GM21619 (cell line): ENCODE data around the gene MARCHF5.

Source experiments
- ATAC-seq: cut with Tn5 transposase; IDR thresholded peaks from one replicate; pipeline ENCODE4 v1.9.1; 2021; ENCODE audit not compliant: unreplicated experiment

The MARCHF5 gene, protein sequence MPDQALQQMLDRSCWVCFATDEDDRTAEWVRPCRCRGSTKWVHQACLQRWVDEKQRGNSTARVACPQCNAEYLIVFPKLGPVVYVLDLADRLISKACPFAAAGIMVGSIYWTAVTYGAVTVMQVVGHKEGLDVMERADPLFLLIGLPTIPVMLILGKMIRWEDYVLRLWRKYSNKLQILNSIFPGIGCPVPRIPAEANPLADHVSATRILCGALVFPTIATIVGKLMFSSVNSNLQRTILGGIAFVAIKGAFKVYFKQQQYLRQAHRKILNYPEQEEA

DNA sequence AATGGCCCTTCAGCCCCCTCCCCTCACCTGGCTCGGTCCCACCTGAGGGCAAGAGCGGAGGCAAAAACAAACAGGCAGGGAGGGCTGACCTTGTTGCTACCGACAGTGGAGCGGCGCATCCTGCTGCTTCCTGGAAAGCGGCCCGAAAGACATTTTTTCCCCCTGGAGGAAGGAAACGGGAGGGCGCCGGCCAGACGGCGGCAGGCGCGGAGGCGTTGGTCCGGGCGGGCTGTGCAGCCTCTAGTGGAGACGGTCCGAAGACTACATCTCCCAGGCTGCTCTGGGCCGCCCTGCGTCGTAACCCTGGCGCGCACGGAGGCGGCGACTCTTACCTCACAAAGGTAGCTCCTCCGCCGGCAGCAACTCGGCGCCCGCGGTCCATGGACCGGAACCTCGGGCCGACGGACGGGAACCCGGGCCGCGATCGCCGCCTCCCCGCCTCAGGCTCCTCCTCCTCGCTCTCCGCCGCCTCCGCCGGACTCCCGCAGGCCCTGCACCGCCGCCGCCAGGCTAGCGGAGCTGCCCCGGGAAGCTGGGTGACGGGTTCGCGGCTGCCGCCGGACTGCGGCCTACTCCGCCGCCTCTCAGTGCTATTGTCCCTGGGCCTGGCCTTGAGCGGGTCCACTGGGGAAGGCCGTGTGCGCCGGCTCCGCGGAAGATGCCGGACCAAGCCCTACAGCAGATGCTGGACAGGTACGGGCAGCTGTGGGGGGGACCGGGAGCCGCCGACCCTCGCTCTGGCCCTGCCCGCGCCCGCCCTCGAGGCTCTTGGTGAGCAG lies at the start of gene MARCHF5, which contains the start of gene CPEB3:
Gene MARCHF5 (plus strand): TSS at position 331 of the 779 bp plus-strand sequence. CDS start 328 bp downstream, at position 659.
Gene CPEB3 (minus strand): TSS at position 242 of the 779 bp plus-strand sequence. CDS start 50,728 bp downstream, outside the sequence.
- ATAC-seq, result peak; percentile 98

GRCh38 chr10:92241501-92241900 lies 49.5 kb upstream of the MARCHF5 start:
- no peak for ATAC-seq

GRCh38 chr10:92242380-92242779 lies 48.6 kb upstream of the MARCHF5 start:
- no peak for ATAC-seq

DNA sequence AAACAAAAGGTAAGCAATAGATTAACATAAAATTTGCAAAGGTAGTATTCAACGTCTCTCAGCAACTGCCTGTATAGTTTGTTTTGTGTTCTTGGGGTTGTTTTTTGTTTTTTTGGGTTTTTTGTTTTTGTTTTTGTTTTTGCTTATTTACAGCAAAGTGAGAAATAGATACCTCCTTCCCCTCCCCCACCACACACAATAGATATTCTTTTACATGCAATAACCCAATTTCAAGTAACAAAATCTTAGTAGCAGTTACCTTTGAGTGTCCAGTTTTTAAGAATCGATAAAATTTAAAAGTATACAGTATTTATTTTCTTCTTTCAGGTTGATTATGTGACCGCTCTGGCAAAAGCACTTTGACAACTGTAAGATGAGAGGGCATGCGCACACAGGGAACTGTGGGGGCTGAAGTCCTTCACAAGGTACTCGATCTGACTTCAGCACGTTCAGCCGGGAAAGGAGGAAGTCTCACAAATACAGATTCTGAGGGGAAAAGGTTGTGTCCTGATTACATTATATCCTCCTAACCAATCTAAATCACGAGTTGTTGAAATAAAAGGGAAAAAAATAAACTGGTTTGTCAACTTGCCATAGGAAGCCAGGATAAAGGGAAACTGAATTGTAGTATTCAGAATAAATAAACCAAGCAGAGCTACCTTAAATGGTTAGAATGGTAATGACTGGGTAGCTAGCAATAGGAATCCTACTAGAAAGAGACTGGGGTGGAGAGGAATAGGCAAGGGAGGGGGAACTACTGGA lies 47.9 kb upstream of the MARCHF5 start:
- peak; percentile 33 for ATAC-seq

DNA sequence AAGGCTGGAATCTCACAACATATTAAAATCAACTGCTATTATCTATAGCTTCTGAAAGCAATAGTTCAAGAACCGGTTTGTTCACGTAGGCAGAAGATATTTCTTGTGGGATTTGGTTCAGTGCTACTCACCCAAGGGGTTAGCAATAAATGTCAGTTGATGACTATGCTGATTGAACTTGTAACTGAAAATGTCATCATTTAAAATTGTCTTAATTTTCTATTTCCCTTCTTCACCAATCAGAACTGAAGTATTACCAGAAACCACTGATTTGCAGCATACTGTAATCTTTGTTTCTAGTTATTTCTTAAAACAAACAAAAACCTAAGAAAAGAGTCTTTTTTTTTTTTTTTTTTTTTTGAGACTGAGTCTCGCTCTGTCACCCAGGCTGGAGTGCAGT lies 46.2 kb upstream of the MARCHF5 start:
- ATAC-seq, result peak; percentile 45

- no peak for ATAC-seq
Measured at GRCh38 chr10:92248566-92248965, 42.4 kb upstream of the MARCHF5 start.

DNA sequence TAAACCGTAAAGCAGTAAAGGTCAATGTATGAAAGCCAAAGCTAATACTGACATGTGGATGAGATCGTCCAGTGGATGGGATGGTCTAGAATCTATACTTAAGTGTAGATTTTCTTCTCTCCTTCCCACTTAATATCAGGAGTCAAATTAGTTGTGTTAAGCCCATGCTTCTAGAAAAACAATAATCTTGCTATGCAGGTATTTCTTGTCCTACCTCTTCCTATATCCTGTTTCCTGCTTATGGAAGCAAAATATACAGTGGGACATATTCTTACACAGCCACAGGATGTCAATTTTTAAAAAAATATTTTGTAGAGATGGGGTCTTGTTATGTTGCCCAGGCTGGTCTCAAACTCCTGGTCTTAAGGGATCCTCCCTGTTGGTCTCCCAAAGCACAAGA lies 27.6 kb upstream of the MARCHF5 start:
- ATAC-seq, result no peak

- ATAC-seq, result no peak
Measured at GRCh38 chr10:92264249-92264648, 26.7 kb upstream of the MARCHF5 start.

DNA sequence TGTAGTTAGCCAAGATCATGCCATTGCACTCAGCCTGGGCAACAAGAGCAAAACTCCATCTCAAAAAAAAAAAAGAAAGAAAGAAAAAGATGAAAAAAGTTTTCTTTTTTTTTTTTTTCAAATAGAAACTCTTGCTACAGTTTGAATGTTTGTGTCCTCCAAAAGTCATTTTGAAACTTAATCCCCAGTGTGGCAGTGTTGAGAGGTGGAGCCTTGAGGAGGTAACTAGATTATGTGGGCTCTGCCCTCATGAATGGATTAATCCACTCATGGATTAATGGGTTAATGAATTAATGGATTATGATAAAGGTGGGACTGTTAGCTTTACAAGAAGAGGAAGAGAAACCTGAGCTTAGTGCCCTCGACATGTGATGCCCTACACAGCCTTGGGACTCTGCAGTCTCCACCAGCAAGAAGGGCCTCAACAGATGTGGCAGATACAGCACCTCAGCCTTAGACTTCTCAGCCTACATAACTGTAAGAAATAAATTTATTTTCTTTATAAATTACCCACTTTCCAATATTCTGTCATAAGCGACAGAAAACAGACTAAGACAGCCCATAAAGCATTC lies 25.2 kb upstream of the MARCHF5 start:
- ATAC-seq, result no peak

- no peak for ATAC-seq
Measured at GRCh38 chr10:92267343-92267742, 23.6 kb upstream of the MARCHF5 start.

- ATAC-seq, result no peak
Measured at GRCh38 chr10:92268748-92269147, 22.2 kb upstream of the MARCHF5 start.

- ATAC-seq, result no peak
Measured at GRCh38 chr10:92274071-92274470, 16.9 kb upstream of the MARCHF5 start.

DNA sequence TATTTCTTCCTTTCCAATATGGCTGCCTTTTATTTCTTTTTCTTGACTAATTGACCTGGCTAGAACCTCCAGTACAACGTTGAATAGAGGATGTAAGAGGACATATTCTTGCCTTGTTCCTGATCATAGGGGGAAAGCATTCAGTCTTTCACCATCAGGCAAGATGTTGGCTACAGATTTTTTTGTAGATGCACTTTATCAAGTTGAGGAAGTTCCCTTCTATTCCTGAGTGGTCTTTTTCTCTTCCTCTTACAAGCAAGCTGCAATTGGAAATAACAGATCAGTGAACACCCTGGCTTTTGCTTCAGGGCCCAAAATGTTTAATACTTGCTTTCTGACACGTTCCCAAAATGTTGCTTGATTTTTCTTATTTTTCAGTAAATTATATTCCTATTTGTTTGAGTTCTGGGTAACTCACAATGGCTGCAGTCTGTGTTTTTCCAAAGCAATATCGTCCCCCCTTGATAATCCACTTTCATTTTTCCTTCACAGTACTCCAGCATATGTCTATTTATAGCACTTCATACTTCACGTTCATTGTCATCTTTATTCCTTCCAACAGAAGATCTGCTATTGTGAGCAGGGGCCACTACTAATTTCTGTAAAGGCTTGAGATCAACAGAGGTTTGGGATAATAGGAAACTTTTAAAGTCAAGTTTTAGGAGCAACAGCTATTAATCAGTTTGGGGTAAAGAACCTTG lies 11.8 kb upstream of the MARCHF5 start:
- no peak for ATAC-seq

GRCh38 chr10:92284112-92284704 lies 6.8 kb upstream of the MARCHF5 start:
- no peak for ATAC-seq

GRCh38 chr10:92290076-92290836 lies 711 bp upstream of the MARCHF5 start:
- peak; percentile 1 for ATAC-seq

GRCh38 chr10:92291616-92291865 lies 574 bp downstream of the MARCHF5 start:
- ATAC-seq, result no peak

DNA sequence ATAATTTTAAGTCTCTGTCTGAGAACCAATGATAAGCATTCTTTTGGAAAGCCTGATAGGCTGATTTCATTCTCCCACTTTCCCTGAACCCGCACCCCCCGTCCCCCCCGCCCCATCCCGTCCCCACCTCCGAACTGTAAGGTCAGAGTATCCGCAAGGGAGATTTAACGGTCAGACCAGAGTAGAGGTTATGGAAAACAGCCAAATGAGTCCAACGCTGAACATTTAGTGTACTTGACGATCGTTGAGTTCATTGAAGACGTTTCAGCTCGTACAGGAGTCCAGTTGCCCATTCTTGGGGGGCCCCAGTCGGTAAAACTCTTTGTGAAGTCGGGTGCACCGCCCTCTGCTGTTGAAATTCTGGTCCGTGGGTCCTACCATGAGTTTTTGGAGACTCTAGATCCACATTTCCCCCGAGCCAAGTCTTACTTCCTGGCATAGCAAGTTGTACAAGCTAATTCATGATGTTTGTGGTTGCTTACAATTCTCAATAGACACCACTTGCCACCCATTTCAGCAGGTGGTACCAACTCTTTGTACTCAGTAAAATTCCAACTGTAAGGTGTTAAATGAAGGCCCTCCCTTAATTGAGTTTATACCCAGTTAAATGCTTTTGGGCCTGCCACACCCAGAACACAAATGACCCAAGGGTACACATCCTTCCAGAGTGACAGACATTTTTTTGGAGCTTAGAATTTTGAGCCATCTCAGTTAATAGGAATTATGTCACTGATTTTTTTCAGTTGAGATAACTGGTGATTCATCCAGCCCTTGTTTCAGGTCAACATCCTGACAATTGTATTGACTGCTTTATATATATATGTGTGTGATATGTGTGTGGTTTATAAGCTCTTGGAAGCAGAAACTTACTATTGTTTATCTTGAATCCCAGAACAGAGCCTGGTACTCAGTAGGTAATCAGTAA lies 1.2 kb downstream of the MARCHF5 start:
- ATAC-seq, result no peak

GRCh38 chr10:92298487-92298886 lies 7.5 kb downstream of the MARCHF5 start:
- no peak for ATAC-seq

- no peak for ATAC-seq
Measured at GRCh38 chr10:92303096-92303495, 12.1 kb downstream of the MARCHF5 start.
